Femur (tissue), 1 donor: ENCODE results near the gene RAC3.
"Not testable (repeated sequence)": the region's sequence is repeated elsewhere in the genome, so short reads cannot be mapped to it uniquely, and the experiment has no call there.

Experiments used
- DNase-seq: peaks from one replicate; pipeline ENCODE4 v3.0.0-alpha.2; 2017

Gene RAC3

DNA sequence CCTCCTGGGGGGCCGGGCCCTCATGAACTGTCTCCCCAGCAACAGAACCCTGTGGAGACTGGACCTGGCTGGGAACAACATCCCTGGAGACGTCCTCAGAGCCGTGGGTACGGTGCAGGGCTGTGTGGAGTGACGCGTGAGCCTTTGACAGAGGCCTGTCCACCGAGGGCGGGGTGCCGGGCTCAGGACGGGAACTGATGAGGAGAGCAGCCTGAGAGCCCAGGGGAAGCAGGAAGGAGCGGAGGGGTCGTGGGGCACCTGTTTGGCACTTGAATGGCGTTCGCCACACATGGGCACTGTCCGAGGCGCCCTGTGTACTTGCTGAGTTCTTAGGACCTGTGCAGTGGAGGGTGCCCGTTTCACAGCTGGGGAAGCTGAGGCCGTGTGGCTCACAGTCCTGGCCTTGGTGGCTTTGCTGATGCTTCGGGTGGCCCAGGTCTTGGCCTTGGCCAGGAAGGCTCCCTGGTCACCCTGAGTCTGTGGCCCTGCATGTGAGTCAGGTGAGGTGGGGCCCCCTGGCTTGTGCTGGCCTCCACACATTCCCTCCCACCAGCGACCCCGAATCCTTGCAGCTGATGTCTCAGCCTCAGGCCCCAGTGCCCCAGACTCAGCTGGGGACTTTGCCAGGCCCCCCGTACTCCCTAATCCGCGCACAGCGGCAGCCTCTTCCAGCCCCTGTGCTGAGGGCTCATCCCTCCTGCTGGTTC is 5.9 kb upstream of the RAC3 start:
- no peak for DNase-seq

DNA sequence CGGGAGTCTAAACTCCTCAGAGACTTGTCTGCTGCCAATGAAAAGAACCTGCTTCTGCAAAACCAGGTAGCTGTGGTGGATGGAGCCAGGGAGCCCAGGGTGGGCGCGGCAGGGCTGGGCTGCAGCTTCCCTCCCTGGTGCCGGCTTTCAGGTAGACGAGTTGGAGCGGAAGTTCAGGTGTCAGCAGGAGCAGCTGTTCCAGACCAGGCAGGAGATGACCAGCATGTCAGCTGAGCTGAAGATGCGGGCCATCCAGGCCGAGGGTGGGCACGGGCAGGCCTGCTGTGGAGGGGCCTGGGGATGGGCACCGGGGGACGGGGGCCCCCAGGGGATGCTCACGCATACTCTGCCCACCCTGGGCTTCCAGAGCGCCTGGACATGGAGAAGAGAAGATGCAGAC is 3.2 kb upstream of the RAC3 start:
- DNase-seq = no peak

DNA sequence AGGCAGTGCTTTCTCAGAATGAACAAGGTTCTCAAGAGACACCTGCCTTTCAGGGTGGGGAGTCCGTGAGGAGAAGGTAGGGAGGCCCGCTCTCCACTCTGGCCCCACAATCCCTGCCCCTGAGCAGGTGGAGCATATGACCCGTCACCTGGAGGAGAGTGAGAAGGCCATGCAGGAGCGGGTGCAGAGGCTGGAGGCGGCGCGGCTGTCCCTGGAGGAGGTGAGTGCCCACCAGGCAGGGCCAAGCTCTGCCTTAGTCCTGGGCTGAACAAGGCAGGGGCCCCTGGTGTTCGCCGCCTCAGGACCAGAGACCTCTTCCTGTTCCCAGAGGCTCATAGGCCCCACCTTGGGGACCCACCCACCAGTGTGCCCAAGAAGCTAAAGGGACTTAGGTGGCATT is 2.5 kb upstream of the RAC3 start:
- DNase-seq = no peak

DNA sequence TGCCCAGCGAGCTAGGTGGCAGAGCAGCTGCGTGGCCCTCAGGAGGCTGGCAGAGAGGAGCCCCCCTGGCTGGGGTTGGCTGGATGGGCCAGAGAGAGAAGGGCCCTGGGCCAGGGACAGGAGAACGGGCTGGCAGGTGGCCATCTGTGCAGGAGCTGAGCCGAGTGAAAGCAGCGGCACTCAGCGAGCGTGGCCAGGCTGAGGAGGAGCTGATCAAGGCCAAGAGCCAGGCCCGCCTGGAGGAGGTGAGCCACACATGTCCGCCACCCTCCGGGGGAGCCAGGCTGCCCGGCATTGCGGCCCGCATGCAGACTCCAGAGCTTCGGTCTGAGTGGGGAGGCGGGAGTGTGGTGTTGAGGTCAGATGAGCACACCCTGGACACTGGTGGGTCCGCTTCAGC is 2.1 kb upstream of the RAC3 start:
- DNase-seq = no peak

DNA sequence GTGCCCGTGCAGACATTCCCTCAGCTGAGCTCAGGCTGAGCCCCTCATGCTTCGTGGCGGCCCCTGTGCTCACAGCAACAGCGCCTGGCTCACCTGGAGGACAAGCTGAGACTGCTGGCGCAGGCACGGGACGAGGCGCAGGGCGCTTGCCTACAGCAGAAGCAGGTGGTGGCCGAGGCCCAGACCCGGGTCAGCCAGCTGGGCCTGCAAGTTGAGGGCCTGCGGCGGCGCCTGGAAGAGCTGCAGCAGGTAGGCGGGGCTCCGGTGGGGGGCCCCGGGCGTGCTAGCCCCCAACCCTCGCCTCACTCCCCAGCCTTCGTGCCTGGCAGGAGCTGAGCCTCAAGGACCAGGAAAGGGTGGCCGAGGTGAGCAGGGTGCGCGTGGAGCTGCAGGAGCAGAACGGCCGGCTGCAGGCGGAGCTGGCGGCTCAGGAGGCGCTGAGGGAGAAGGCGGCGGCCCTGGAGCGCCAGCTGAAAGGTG is 1.4 kb upstream of the RAC3 start:
- DNase-seq = no peak

DNA sequence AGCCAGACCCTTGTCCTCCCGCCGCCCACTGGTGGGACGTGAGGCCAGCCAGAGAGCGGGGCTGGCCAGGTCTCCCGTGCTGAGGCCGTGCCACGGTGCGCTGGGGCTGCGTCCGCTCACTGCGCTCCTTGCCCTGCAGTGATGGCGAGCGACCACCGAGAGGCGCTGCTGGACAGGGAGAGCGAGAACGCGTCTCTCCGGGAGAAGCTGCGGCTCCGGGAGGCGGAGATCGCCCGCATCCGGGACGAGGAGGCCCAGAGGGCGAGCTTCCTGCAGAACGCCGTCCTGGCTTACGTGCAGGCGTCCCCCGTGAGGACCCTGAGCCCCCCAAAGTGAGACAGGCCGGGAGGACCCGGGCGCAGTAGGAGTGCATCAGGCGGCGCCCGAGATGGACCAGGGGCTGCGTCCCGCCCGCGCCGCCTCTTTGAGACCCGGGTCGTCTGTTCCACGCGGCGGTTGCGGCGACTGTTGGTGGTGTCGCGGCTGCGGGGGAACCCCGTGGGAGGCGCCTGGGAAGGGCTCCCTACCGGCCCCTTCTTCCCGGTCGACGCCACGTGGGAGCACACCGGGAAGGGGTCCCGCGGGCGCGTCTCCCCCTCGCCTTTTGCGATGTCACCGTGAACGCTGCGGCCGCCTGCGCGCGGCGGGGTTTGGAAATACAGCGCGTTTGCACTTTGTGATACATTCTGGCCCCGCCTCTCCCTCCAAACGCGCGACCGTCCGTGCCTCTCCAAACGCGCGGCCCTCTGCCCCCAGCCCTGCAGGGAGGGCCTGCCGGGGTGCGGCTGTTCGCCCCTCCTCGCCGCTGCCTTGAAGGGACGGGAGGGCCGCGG is 792 bp upstream of the RAC3 start:
- peak; percentile 91 for DNase-seq

DNA sequence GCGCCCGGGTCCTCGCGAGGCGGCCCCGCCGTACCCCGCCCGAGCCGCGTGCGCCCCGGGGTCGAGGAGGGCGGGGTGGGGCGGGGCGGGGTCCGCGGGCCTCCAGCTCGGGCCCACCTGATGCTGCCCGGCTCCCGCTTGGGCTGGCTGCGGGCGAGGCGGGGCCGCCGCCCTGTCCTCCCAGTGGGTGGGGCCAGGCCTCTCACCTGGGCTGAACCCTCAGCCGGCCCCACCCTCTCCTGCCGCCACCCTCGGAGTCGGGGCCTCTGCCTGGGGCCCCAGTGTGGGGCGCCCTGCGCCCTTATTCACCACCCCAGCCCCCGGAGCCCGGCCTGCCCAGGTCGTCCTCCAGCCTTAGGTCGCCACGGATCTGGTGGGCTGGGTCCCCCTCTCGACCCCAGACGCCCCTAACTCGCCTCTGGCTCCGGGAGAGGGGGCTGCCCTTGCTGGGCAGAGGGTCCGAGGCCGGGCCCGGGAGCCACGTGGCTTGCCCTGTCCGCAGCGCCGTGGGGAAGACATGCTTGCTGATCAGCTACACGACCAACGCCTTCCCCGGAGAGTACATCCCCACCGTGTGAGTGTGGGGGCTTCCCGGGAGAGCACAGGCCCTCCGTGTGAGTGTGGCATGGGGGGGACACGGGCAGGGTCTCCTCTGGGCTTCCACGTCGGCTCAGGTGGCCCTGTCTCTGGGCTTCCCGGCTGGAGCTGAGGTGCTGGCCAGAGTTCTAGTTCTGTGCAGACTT is 578 bp downstream of the RAC3 start:
- no peak for DNase-seq

DNA sequence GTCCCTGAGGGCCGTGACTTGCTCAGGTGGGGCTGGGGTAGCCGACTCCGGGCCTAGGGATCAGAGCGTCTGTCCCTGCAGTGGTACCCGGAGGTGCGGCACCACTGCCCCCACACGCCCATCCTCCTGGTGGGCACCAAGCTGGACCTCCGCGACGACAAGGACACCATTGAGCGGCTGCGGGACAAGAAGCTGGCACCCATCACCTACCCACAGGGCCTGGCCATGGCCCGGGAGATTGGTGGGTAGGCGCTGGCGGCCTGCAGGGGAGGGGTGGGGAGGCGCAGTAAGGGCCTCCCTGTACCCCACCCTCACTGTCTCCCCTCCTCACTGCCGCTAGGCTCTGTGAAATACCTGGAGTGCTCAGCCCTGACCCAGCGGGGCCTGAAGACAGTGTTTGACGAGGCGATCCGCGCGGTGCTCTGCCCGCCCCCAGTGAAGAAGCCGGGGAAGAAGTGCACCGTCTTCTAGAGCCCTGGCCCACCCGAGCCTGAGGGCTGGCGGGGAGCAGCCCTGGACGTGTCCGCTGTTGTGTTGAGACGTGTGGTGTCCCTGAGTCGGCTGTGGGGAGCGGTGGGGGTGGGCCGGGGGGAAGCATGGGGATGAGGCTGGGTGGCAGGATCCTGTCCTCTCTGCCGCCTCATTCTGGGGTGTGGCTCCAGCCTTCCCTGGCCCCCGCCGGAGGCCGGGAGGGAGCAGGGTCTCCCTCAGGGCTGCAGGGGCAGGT is 2.0 kb downstream of the RAC3 start:
- no peak for DNase-seq

DNA sequence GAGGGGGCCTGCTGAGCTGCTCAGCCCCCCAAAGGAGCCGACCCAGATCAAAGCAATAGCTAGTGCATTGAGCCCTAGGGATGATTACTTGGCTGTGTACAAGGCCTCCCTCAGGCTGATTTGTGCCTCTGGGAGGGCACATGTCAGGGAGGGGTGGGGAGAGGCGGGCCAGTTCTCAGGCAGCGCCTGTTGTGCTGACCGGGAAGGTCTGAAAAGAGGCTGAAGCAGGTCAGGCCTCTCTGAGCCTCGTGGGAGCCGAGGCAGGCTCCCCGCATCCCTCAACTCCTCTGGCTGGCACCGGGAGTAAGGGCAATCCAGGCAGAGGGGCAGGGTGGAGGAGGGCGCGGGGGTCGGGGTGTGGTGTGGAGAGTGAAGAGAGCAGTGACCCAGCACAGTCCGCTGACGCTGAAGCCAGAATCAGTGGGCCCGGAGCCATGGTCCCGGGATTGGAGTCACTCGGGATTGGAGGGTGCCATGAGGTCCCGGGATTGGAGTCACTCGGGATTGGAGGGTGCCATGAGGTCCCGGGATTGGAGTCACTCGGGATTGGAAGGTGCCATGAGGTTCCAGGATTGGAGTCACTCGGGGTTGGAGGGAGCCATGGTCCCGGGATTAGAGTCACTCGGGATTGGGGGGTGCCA is 3.0 kb downstream of the RAC3 start:
- no peak for DNase-seq

DNA sequence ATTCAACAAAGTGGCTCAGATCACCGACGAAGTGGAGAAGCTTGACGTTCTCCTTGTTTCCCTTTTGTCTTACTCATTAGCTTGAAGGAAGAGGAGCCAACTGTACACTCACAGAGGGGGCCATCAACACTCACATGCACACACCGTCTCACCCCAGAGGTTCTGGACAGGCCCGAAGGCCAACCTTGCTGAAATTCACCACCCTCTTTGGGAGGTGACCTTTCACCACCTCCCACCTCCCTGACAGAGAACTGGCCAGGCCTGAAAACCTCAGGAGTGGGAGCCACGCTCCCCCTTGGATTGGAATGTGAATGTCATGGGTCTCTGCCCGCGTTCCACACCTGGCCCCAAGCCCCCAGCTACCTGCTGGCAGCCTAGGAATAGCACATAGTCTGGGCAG is 4.0 kb downstream of the RAC3 start:
- no peak for DNase-seq

DNA sequence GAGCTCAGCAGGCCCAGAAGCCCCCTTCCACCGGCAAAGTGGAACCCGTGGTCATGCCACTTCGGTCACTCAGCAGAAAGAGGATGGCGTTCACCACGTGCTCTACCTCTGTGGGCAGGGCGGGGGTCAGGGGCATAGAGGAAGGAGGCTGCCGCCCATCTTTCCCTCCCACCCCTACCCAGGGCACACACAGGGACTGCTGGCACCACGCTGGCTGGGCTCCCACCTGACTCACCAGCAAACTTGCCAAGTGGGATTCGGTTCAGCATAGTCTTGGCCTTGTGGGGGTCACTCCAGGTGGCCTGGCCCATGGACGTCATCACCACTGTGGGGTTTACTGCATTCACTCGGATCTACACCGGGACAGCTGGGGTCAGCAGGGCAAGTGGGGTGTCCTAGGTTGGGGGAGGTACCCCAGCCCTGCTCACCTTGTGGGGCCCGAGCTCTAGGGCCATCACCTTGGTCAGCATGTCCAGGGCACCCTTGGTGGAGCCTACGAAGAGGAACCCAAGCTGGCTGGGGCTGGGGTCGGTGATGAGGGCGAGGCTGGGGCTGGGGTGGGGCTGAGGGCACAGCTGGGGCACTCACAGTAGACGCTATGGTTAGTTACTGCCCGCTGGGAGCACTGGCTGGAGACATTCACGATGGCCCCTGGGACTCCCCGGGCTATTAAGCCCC is 4.6 kb downstream of the RAC3 start:
- DNase-seq = no peak

DNA sequence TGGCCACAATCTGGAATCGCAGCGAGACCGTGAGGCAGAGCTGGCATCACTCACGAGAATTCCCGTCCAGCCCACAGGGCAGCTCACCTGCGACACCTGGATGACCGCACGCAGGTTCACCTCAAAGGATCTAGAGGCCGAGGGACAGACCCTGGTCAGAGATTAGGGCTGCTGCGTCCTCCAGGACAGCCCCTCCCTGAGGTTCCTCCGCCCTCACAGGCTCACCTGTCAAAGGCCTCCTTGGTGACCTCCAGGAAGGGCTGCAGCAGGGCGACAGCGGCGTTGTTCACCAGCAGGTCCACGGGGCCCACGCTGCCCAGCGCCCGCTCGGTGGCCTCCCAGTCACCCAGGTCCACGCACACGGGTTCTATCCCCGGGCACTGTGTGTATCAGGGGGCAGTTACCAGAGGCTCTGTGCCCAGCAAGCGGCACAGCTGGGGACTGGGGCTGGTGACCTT is 5.2 kb downstream of the RAC3 start:
- DNase-seq = no peak

DNA sequence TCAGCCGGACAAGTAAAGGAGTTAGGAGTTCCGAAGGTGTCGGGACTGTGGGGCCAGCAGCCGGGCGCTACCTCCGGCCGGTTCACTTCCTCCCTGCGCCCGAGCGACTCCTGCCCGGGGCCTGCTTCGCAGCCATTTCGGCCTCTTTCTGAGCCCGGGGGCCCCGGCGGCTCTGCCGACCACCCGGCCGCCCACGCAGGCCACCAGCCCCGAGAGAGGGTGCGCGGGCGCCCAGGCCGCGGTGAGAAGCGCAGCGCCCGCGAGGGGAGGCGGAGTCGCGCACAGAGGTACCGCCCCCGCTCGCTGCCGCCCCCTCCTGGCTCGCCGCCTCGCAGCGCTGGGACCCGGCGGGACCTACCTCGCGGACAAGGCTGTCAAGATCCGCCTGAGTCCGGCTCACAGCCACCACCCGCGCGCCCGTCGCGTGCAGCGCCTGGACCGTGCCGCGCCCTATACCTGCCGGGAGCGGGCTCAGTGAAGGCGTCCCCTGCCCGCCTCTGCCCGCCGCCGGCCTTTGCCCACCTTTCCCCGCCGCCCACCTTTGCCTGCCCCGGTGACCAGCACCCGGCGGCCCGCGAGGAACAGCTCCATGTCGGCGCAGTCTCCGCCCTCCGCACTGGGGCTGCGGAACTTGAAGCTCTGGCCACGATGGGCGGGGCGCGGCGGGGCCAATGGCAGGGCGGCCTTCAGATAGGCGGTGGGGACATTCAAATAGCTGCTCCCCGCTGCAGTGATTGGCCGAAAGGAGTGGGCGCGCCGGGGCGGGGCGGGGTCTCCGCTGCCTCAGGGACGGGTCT is 5.8 kb downstream of the RAC3 start, which contains the start of gene DCXR:
TSS of gene DCXR (minus strand) at position 606 of the 797 bp plus-strand sequence. CDS start at position 591, 15 bp downstream.
- peak; percentile 97 for DNase-seq

DNA sequence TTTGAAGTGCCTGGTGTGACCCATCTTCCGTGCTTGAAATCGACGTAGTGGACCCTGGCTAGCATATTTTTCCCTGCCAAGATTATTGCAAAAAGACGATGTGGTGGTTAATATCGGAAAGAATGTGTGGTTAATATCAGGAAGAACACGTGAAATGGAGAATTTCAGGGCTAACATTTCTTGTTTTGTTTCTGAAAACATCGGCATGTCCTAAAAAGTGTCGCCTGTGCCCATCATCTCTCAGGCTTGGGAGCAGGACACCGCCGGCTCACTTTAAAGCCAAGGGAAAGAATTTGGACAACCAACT is 6.4 kb downstream of the RAC3 start:
- DNase-seq = no peak

DNA sequence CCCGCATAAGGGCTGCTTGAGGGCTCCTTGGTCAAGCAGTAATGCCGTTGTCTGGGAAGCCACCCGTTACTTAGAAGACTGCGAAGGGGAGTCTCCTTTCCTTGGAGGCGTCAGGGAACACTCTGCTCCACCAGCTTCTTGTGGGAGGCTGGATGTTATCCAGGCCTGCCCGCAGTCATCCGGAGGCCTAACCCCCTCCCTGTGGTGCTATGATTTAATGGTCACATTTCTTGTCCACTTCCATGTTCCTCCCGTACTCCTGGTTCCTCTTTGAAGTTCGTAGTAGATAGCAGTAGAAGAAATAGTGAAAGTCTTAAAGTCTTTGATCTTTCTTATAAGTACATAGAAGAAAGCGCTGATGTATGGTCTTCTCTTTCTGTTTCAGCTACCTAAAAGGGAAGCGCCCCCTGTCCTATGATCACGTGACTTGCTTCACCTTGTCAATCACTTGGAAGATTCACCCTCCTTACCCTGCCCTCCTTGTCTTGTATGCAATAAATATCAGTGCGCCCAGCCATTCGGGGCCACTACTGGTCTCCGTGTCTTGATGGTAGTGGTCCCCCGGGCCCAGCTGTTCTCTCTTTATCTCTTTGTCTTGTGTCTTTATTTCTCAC is 7.4 kb downstream of the RAC3 start:
- DNase-seq = not testable (repeated sequence)

DNA sequence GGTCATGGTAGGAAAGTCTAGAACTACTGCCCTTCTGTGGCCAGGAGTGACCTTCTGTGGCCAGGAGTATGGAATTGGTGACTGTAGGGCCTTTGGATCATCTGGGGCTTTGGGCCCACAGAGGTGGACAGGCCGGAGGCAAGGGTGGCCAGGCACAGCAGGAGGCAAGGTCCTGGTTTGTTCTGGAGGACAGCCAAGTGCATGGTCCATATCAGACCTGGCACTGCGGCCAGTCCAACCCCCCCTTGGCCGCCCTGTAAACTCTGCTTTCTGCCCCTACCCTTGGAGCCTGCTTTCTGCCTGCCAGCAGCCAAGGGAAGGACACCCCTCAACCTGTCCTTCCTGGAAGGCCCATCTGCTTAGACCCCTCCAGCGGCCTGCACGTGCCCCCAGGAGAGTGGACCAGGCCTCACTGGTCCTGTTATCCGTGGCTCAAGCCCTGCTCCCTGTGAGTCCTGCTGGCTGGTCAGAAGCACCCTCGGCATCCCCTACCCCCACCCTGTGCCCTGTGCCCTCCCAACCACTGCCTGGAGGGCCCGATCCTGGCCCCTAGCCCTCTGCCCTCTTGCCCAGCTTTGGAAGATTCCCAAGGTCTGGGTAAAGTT is 8.3 kb downstream of the RAC3 start:
- DNase-seq = no peak

DNA sequence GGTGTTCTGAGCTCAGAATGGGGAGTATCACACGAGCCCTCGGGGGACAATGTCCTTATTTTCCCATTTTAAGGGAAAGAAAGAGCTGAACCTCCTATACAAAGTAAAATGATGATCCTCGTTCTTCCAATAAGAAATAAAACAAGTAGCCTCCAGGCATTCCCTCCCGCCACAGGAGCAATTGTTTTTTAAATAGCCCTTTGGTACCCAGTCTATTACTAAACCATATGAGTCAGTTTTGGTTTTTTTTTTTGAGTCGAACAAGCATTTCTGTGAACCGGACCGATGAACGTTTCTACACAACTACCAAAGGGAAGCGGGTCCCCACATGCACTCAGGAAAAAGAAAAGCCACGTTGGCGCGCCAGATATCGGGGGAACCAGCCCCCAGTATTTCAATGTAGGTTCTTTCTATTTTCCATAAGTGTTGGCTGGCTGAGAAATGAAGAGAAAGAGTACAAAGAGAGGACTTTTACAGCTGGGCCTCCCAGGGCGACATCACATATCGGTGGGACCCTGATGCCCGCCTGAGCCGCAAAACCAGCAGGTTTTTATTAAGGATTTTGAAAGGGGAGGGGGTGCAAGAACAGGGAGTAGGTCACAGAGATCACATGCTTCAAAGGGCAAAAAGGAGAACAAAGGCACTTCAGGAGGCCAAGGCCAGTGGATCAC is 9.8 kb downstream of the RAC3 start:
- DNase-seq = no peak

DNA sequence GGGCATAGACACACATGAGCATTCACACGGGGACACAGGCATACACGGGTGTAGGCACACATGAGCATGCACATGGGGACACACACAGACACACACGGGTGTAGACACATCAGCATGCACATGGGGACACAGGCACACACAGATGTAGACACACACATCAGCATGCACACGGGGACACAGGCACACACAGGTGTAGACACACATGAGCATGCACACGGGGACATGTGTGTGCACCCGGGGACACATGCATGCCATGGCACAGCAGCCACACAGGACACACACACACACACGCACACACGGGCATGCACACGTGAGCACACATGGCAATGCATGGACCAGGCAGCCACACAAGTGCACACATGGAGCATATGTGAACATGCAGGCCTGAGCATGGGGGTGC is 11.2 kb downstream of the RAC3 start:
- no peak for DNase-seq

DNA sequence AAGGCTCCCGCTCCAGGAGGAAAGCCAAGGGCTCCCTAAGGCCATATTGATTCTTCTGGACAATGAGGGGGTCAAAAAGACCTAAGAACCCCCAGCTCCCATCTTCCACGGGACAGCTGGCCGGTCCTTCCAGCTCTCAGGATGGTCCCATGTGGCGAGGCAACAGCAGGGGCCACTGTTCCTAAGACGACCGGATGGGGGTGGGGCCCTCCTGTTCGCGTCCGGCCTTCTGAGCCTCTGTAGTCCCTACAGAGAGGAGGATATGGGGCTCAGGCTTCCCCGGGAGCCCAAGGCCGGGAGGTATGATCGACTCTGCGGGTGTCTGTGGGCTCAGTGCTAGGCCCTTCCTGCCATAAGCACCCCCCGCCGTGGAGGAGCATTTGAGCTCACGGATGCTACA is 12.0 kb downstream of the RAC3 start:
- DNase-seq = no peak
